Kidney (tissue), 14 donors: ENCODE measurements around the gene INHA. TPM values are rescaled to one million over a fixed set of nuclear protein-coding genes. Genes with fewer than 3 reads are reported as not detected.
A peak's percentile ranks its signal among the peaks of the same experiment; 100 is the strongest.

Experiments used
- DNase-seq, 5 donors: peaks; one replicate each; pipeline ENCODE4 v3.0.0-alpha.2; 2013 to 2020
- FAIRE-seq: peaks from 2 replicates; lab custom pipeline; 2012; peaks lifted over from hg19 to GRCh38; lab: Jason Lieb, UNC
- H3K27ac ChIP-seq, 2 donors: one replicate each; pipeline ENCODE4 v1.7.0; 2013; ENCODE audit warnings: low read depth in 2 of 2, low read length in 2 of 2, inconsistent platforms in 1 of 2
- H3K27me3 ChIP-seq: one replicate; pipeline ENCODE4 v1.7.1; 2013; ENCODE audit warnings: low read length, inconsistent platforms; ENCODE audit not compliant: control insufficient read depth, insufficient read depth
- H3K36me3 ChIP-seq, 3 donors: one replicate each; pipeline versions ENCODE4 v1.7.0 to v1.7.1; 2013; ENCODE audit warnings: low read length in 3 of 3, control low read depth in 1 of 3, inconsistent platforms in 1 of 3; ENCODE audit not compliant: insufficient read depth in 3 of 3, control insufficient read depth in 2 of 3
- H3K4me1 ChIP-seq, 3 donors: one replicate each; pipeline versions ENCODE4 v1.7.0 to v1.7.1; 2013; ENCODE audit warnings: low read length in 3 of 3, inconsistent platforms in 1 of 3, low read depth in 1 of 3; ENCODE audit not compliant: control insufficient read depth in 2 of 3, insufficient read depth in 2 of 3
- H3K4me3 ChIP-seq, 3 donors: one replicate each; pipeline versions ENCODE4 v1.7.0 to v1.8.1; 2013; ENCODE audit warnings: low read length in 3 of 3, control low read depth in 1 of 3, inconsistent platforms in 1 of 3
- H3K9ac ChIP-seq, 3 donors: one replicate each; pipeline versions ENCODE4 v1.7.0 to v1.7.1; 2013; ENCODE audit warnings: low read length in 3 of 3, control low read depth in 1 of 3, inconsistent platforms in 1 of 3
- H3K9me3 ChIP-seq, 3 donors: one replicate each; pipeline versions ENCODE4 v1.7.0 to v1.7.1; 2013; ENCODE audit warnings: low read length in 3 of 3, control low read depth in 1 of 3, inconsistent platforms in 1 of 3; ENCODE audit not compliant: control insufficient read depth in 2 of 3, insufficient read depth in 1 of 3
- CTCF ChIP-seq: IDR thresholded peaks from 3 replicates; pipeline ENCODE4 v1.5.1; 2012; ENCODE audit warnings: mild to moderate bottlenecking, moderate library complexity, borderline replicate concordance; ENCODE audit not compliant: insufficient read depth; ENCODE audit errors: extremely low read depth
- intact Hi-C: fragments of 100-400 bp; cut with DNase I; formaldehyde crosslinking; loops from one replicate; pipeline ENCODE4 v1.11.1; 2022
- polyA plus RNA-seq: library from polyadenylated mRNA; stranded (reverse); fragments of 350-450 nt; fragmentation: Illumina TruSeq; extraction: RNeasy Lipid Tissue Mini Kit (QIAGEN cat#74804); gene quantifications from one replicate; pipeline ENCODE4 v1.2.3, GENCODE V29; 2014; ENCODE audit warnings: low read depth, low replicate concordance; ENCODE audit not compliant: insufficient read depth
- total RNA-seq: library from RNA; stranded (reverse); fragmentation: NEBNext Ultra II Directional; extraction: Animal tissue kit (Norgen Biotek cat#: 25700); gene quantifications from one replicate; pipeline ENCODE4 v1.2.1, GENCODE V29; 2021
- donor health status: control.
- donor health status: control.
- donor health status: control.
- donor health status: control.
- donor health status: control.
- donor health status: DM: yes; HTN: yes; CAD: no.
- donor health status: Normal renal cell carcinoma (clear cell type).

The INHA gene
- total and polyA plus RNA-seq, 2 donors from 2014 or later = 1.2 to 2.5 TPM

GRCh38 chr2:219612577-219613286 lies 40.6 kb downstream of the INHA start:
- FAIRE-seq = no peak
- H3K36me3 ChIP-seq = peaks cover 0 to 31% (median 11%) of the 10 kb centered on the region in 3 donors
- no peaks in the 10 kb centered on the region for H3K27me3 ChIP-seq

GRCh38 chr2:219613461-219614070 lies 41.5 kb downstream of the INHA start:
- FAIRE-seq = no peak

More at GRCh38 chr2:219612577-219613286, 40.6 kb downstream of the INHA start:
- DNase-seq = peak in 2 of 5 donors; percentile 36 to 54
- TF ChIP-seq CTCF = no peak
- Histone ChIP-seq H3K4me3 (no peak overlapping the region), H3K9me3 (no peaks in the 10 kb centered on the region), H3K27ac (no peak overlapping the region), H3K4me1 (no peaks in the 10 kb centered on the region), H3K9ac (no peak overlapping the region)
- intact Hi-C loops = no loop called here

GRCh38 chr2:219614076-219614860 lies 42.2 kb downstream of the INHA start:
- H3K36me3 ChIP-seq = peaks cover 0 to 31% (median 11%) of the 10 kb centered on the region in 3 donors
- H3K9ac ChIP-seq = no peak overlapping the region
- intact Hi-C loops = no loop called here
- no peak for FAIRE-seq
- H3K27me3 ChIP-seq = no peaks in the 10 kb centered on the region
- TF ChIP-seq CTCF = no peak
- H3K4me1 ChIP-seq = no peaks in the 10 kb centered on the region
- no peaks in the 10 kb centered on the region for H3K9me3 ChIP-seq
- no peak overlapping the region for H3K27ac ChIP-seq
- no peak overlapping the region for H3K4me3 ChIP-seq
- DNase-seq = peak in 1 of 5 donors; percentile 58

More at GRCh38 chr2:219613461-219614070, 41.5 kb downstream of the INHA start:
- no peak overlapping the region for H3K9ac ChIP-seq
- H3K4me3 ChIP-seq = no peak overlapping the region
- no peaks in the 10 kb centered on the region for H3K4me1 ChIP-seq
- intact Hi-C loops = no loop called here
- H3K9me3 ChIP-seq = no peaks in the 10 kb centered on the region
- DNase-seq = peak in 1 of 5 donors; percentile 51
- H3K36me3 ChIP-seq = peaks cover 0 to 31% (median 11%) of the 10 kb centered on the region in 3 donors
- no peak overlapping the region for H3K27ac ChIP-seq
- no peak for TF ChIP-seq CTCF
- no peaks in the 10 kb centered on the region for H3K27me3 ChIP-seq
